Neural cell (in vitro differentiated cells): ENCODE results near the gene CPZ. TPM values are rescaled to one million over a fixed set of nuclear protein-coding genes. Genes with fewer than 3 reads are reported as not detected.

Source experiments
- H2AFZ ChIP-seq: fragments of 200-600, 300-800 bp; sonication (generic), shearing (Covaris generic); 2 replicates; pipeline ENCODE4 v1.6.0; 2014; ENCODE audit warnings: low read depth, mild to moderate bottlenecking, antibody characterized with exemption, low read length, moderate library complexity
- H3F3A ChIP-seq: fragments of 200-600 bp; shearing (Covaris generic); 2 replicates; pipeline ENCODE4 v1.6.1; 2016; ENCODE audit warnings: mild to moderate bottlenecking, moderate library complexity, mixed read lengths, antibody characterized with exemption, low read length; ENCODE audit not compliant: insufficient read depth, poor library complexity, severe bottlenecking
- H3K27ac ChIP-seq: fragments of 200-600, 300-800 bp; sonication (generic), shearing (Covaris generic); 2 replicates; pipeline ENCODE4 v1.5.1; 2014; ENCODE audit warnings: mild to moderate bottlenecking, low read length, moderate library complexity
- H3K27me3 ChIP-seq: fragments of 300-800, 200-600 bp; sonication (generic), shearing (Covaris generic); 2 replicates; pipeline ENCODE4 v1.6.0; 2014; ENCODE audit warnings: mild to moderate bottlenecking, low read depth, low read length, moderate library complexity; ENCODE audit not compliant: insufficient read depth
- H3K36me3 ChIP-seq: fragments of 300-800, 200-600 bp; sonication (generic), shearing (Covaris generic); 2 replicates; pipeline ENCODE4 v1.5.1; 2014; ENCODE audit warnings: mild to moderate bottlenecking, antibody characterized with exemption, low read length, moderate library complexity; ENCODE audit not compliant: insufficient read depth
- H3K4me2 ChIP-seq: fragments of 300-800, 200-600 bp; sonication (generic), shearing (Covaris generic); 2 replicates; pipeline ENCODE4 v1.6.0; 2014; ENCODE audit warnings: mild to moderate bottlenecking, low read length
- H3K4me3 ChIP-seq: fragments of 300-800, 200-600 bp; sonication (generic), shearing (Covaris generic); 2 replicates; pipeline ENCODE4 v1.5.1; 2014; ENCODE audit warnings: mild to moderate bottlenecking, low read length, moderate library complexity
- H3K79me2 ChIP-seq: fragments of 200-600 bp; shearing (Covaris generic); replicated peaks from 2 replicates; pipeline ENCODE4 v1.6.0; 2014; ENCODE audit warnings: mild to moderate bottlenecking, low read length, moderate library complexity; ENCODE audit not compliant: insufficient read depth
- H3K9ac ChIP-seq: fragments of 300-800, 200-600 bp; sonication (generic), shearing (Covaris generic); 2 replicates; pipeline ENCODE4 v1.6.1; 2016; ENCODE audit warnings: mild to moderate bottlenecking, low read length, mixed read lengths
- H3K9me2 ChIP-seq: fragments of 200-600 bp; shearing (Covaris generic); 2 replicates; pipeline ENCODE4 v1.6.1; 2016; ENCODE audit warnings: mild to moderate bottlenecking, low read length, mixed read lengths; ENCODE audit not compliant: insufficient read depth
- H3K9me3 ChIP-seq: fragments of 200-600, 300-800 bp; sonication (generic), shearing (Covaris generic); 2 replicates; pipeline ENCODE4 v1.6.1; 2016; ENCODE audit warnings: mild to moderate bottlenecking, mixed run types, low read length, moderate library complexity, mixed read lengths
- H4K20me1 ChIP-seq: fragments of 200-600 bp; shearing (Covaris generic); 2 replicates; pipeline ENCODE4 v1.6.1; 2016; ENCODE audit warnings: mild to moderate bottlenecking, mixed run types; ENCODE audit not compliant: insufficient read depth
- EP300 ChIP-seq: fragments of 450-650 bp; conservative IDR thresholded peaks from 2 replicates; pipeline ENCODE4 v1.6.1; 2014; ENCODE audit warnings: antibody characterized with exemption, mild to moderate bottlenecking, moderate library complexity; ENCODE audit not compliant: poor library complexity, severe bottlenecking
- EZH2 ChIP-seq: fragments of 200-600, 300-800 bp; shearing (Covaris generic), sonication (generic); IDR thresholded peaks from 2 replicates; pipeline ENCODE4 v1.6.1; 2014; ENCODE audit warnings: antibody characterized with exemption, low read length, borderline replicate concordance, mild to moderate bottlenecking; ENCODE audit not compliant: insufficient read depth, poor library complexity, severe bottlenecking
- MXI1 ChIP-seq: fragments of 450-650 bp; conservative IDR thresholded peaks from 2 replicates; pipeline ENCODE4 v1.6.1; 2014; ENCODE audit warnings: antibody characterized with exemption, mild to moderate bottlenecking; ENCODE audit not compliant: poor library complexity, severe bottlenecking
- POLR2AphosphoS5 ChIP-seq: IDR thresholded peaks from 2 replicates; pipeline ENCODE4 v1.6.1; 2012
- RAD21 ChIP-seq: fragments of 450-650 bp; conservative IDR thresholded peaks from 2 replicates; pipeline ENCODE4 v1.6.1; 2014; ENCODE audit warnings: antibody characterized with exemption, mild to moderate bottlenecking, moderate library complexity
- REST ChIP-seq: IDR thresholded peaks from 2 replicates; pipeline ENCODE4 v1.6.1; 2012; ENCODE audit warnings: borderline replicate concordance
- SMC3 ChIP-seq: fragments of 450-650 bp; conservative IDR thresholded peaks from 2 replicates; pipeline ENCODE4 v1.6.1; 2014; ENCODE audit warnings: antibody characterized with exemption, mild to moderate bottlenecking, moderate library complexity; ENCODE audit not compliant: poor library complexity
- TAF1 ChIP-seq: IDR thresholded peaks from 2 replicates; pipeline ENCODE4 v1.6.1; 2012; ENCODE audit warnings: low read depth
- polyA plus RNA-seq: library from polyadenylated mRNA; depleted of rRNA; stranded (reverse); fragments of >200 nt; gene quantifications from 2 replicates; pipeline ENCODE4 v1.2.3, GENCODE V29; 2014
- TF ChIP-seq, protein P1 (sequence below): fragments of 450-650 bp; IDR thresholded peaks from 2 replicates; pipeline ENCODE4 v1.5.1; 2014; ENCODE audit warnings: antibody characterized with exemption, mild to moderate bottlenecking, moderate library complexity; ENCODE audit not compliant: poor library complexity, severe bottlenecking

Gene CPZ
- polyA plus RNA-seq, 1 donor from 2014 or later: not detected

DNA sequence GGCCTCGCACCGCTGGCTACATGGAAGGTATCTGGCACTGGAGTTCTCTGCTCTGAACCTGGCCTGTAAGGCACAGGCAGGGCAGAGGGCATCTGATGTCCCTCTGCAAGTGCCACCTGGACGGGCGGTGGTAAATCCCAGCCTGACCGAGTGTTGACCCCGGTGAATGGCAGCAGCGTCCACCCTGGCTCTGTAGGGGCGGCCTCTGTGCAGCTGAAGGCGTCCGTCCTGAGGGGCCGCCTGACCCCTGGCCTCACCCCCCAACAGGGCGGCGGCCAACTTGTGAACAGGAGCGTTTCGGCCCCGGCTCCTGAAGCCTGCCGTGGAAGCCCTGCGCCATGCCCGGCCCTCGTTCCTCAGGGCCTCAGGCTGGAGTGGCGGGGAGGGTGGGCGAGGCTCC lies 51.4 kb downstream of the CPZ start:
- no peaks in the 10 kb centered on the region for H3F3A ChIP-seq
- TF ChIP-seq POLR2AphosphoS5 (no peak), SMC3 (no peak), REST (no peak), EZH2 (no peak), TAF1 (no peak), EP300 (no peak), RAD21 (no peak), MXI1 (no peak)
- TF ChIP-seq, protein P1, sequence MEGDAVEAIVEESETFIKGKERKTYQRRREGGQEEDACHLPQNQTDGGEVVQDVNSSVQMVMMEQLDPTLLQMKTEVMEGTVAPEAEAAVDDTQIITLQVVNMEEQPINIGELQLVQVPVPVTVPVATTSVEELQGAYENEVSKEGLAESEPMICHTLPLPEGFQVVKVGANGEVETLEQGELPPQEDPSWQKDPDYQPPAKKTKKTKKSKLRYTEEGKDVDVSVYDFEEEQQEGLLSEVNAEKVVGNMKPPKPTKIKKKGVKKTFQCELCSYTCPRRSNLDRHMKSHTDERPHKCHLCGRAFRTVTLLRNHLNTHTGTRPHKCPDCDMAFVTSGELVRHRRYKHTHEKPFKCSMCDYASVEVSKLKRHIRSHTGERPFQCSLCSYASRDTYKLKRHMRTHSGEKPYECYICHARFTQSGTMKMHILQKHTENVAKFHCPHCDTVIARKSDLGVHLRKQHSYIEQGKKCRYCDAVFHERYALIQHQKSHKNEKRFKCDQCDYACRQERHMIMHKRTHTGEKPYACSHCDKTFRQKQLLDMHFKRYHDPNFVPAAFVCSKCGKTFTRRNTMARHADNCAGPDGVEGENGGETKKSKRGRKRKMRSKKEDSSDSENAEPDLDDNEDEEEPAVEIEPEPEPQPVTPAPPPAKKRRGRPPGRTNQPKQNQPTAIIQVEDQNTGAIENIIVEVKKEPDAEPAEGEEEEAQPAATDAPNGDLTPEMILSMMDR: no peak
- no peaks in the 10 kb centered on the region for H3K79me2 ChIP-seq
- H3K4me3 ChIP-seq: no peak overlapping the region
- H3K36me3 ChIP-seq: no peaks in the 10 kb centered on the region
- H3K27me3 ChIP-seq: no peaks in the 10 kb centered on the region
- no peak overlapping the region for H2AFZ ChIP-seq
- no peaks in the 10 kb centered on the region for H3K9me2 ChIP-seq
- no peak overlapping the region for H3K27ac ChIP-seq
- H3K4me2 ChIP-seq: no peak overlapping the region
- H3K9ac ChIP-seq: no peak overlapping the region
- H4K20me1 ChIP-seq: no peaks in the 10 kb centered on the region
- no peaks in the 10 kb centered on the region for H3K9me3 ChIP-seq

DNA sequence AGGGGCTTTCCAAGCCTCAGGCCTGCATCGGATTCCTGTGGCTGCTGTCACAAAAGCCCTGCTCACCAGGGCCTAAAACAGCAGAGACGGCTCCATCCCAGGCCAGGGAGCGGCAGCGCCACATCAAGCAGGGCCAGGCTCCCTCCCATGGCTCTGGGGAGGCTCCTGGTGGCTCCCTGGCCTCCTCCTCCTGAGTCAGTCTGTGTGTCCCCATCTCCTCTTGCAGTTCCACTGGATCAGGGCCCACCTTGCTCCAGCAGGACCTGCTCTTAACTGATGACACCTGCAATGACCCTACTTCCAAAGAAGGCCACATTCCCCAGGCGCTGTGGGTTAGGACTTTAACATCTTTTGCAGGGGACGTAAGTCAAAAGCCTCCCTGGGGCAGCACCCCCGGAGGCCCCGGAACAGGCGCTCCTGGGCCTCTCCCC lies 51.9 kb downstream of the CPZ start:
- no peaks in the 10 kb centered on the region for H3K9me2 ChIP-seq
- no peak overlapping the region for H3K27ac ChIP-seq
- H3K4me3 ChIP-seq: no peak overlapping the region
- no peak overlapping the region for H3K9ac ChIP-seq
- no peaks in the 10 kb centered on the region for H3K9me3 ChIP-seq
- H3F3A ChIP-seq: no peaks in the 10 kb centered on the region
- H2AFZ ChIP-seq: no peak overlapping the region
- H3K36me3 ChIP-seq: no peaks in the 10 kb centered on the region
- H3K27me3 ChIP-seq: no peaks in the 10 kb centered on the region
- TF ChIP-seq EP300: no peak
- TF ChIP-seq RAD21: no peak
- no peak for TF ChIP-seq SMC3
- no peak for TF ChIP-seq TAF1
- TF ChIP-seq REST: no peak
- TF ChIP-seq POLR2AphosphoS5: no peak
- TF ChIP-seq MXI1: no peak
- TF ChIP-seq EZH2: no peak
- TF ChIP-seq, protein P1: no peak
- no peaks in the 10 kb centered on the region for H4K20me1 ChIP-seq
- no peak overlapping the region for H3K4me2 ChIP-seq
- no peaks in the 10 kb centered on the region for H3K79me2 ChIP-seq
